A673 (cell line): ENCODE measurements around the gene HIBADH. TPM values are rescaled to one million over a fixed set of nuclear protein-coding genes. Genes with fewer than 3 reads are reported as not detected.

Experiments
- BruUV-seq: library from RNA; stranded (reverse); fragments of 400-500 nt; replicated peaks from 2 replicates; lab custom pipeline; 2021; lab: Mats Ljungman, UMichigan
- CTCF ChIA-PET: fragments of 300-600 bp; sonication (Branson Sonifier 250); formaldehyde crosslinking; loops from one replicate; lab custom pipeline; 2022; ENCODE audit warnings: antibody characterized with exemption; lab: Charles Lee
- POLR2A ChIA-PET: fragments of 300-600 bp; sonication (Branson Sonifier 250); formaldehyde crosslinking; loops from one replicate; lab custom pipeline; 2022; ENCODE audit warnings: antibody characterized with exemption; ENCODE audit not compliant: low non-redundant PET; lab: Charles Lee
- DNase-seq: peaks from one replicate; pipeline ENCODE4 v3.0.0-alpha.2; 2015; ENCODE audit warnings: low spot score
- H3K27ac ChIP-seq: fragments of 200-600 bp; sonication (generic); 2 replicates; pipeline ENCODE4 v1.5.1; 2016; ENCODE audit warnings: mixed run types, low read depth, mild to moderate bottlenecking, mixed read lengths, antibody characterized with exemption, low read length; ENCODE audit not compliant: poor library complexity, severe bottlenecking
- H3K27me3 ChIP-seq: fragments of 200-600 bp; sonication (generic); replicated peaks from 2 replicates; pipeline ENCODE4 v1.6.1; 2017; ENCODE audit warnings: mixed run types, low read depth, mild to moderate bottlenecking, mixed read lengths, antibody characterized with exemption, low read length; ENCODE audit not compliant: insufficient read depth, poor library complexity
- H3K36me3 ChIP-seq: fragments of 200-600 bp; sonication (generic); 2 replicates; pipeline ENCODE4 v1.6.1; 2016; ENCODE audit warnings: mixed run types, mild to moderate bottlenecking, mixed read lengths, antibody characterized with exemption, low read length; ENCODE audit not compliant: insufficient read depth, poor library complexity, severe bottlenecking
- H3K4me1 ChIP-seq: fragments of 200-600 bp; sonication (generic); 2 replicates; pipeline ENCODE4 v1.6.1; 2017; ENCODE audit warnings: mixed run types, mild to moderate bottlenecking, mixed read lengths, antibody characterized with exemption, low read length; ENCODE audit not compliant: insufficient read depth, poor library complexity, severe bottlenecking
- H3K4me3 ChIP-seq: fragments of 200-600 bp; sonication (generic); 2 replicates; pipeline ENCODE4 v1.5.1; 2016; ENCODE audit warnings: low read depth, mixed run types, mild to moderate bottlenecking, mixed read lengths, low read length; ENCODE audit not compliant: poor library complexity, severe bottlenecking
- H3K9me3 ChIP-seq: fragments of 200-600 bp; sonication (generic); 2 replicates; pipeline ENCODE4 v1.6.1; 2016; ENCODE audit warnings: mixed run types, low read depth, mild to moderate bottlenecking, mixed read lengths, antibody characterized with exemption, low read length; ENCODE audit not compliant: poor library complexity, severe bottlenecking
- EZH2 ChIP-seq: fragments of 200-600 bp; sonication (generic); IDR thresholded peaks from 2 replicates; pipeline ENCODE4 v1.6.1; 2017; ENCODE audit warnings: borderline replicate concordance, low read depth, mild to moderate bottlenecking, mixed read lengths, antibody characterized with exemption, low read length; ENCODE audit not compliant: poor library complexity, severe bottlenecking
- intact Hi-C: fragments of 100-400 bp; cut with micrococcal nuclease; formaldehyde crosslinking; loops from one replicate; pipeline ENCODE4 v1.10.0; 2022; ENCODE audit not compliant: unreplicated experiment
- total RNA-seq: library from RNA; stranded (reverse); gene quantifications from 2 replicates; pipeline ENCODE4 v1.2.3, GENCODE V29; 2021
- TF ChIP-seq, protein P1 (sequence below): fragments of 300-800, 200-600 bp; sonication (generic); conservative IDR thresholded peaks from 2 replicates; pipeline ENCODE4 v1.5.1; 2017; ENCODE audit warnings: low read depth, mild to moderate bottlenecking, antibody characterized with exemption, low read length, moderate library complexity, mixed read lengths

Gene HIBADH
- total RNA-seq, 1 experiment from 2014 or later: 10.2 TPM

DNA sequence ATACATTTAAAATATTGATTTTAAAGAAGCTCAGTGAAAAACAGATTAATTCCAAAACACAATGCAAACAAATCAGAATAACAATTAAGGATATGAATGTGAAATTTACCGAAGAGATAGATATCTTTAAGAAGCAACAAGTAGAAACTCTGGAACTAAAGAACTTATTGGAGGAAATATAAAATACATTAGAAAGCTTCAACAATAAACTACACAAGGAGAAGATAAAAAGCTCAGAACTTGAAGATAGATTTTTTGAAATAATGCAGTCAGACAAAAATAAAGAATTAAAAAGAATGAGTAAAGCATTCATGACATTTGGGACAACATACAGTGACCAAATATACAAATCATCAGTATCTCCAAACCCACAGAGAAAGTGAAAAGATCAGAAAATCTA lies 43.2 kb downstream of the HIBADH start:
- ChIA-PET POLR2A (no interaction called here), CTCF (no interaction called here)
- intact Hi-C loops: no loop called here
- Histone ChIP-seq H3K4me1 (no peaks in the 10 kb centered on the region), H3K27me3 (no peaks in the 10 kb centered on the region), H3K27ac (no peak overlapping the region), H3K36me3 (no peaks in the 10 kb centered on the region), H3K4me3 (no peak overlapping the region), H3K9me3 (peaks cover 19% of the 10 kb centered on the region)
- DNase-seq: no peak
- no TSS peak for BruUV-seq
- TF ChIP-seq, protein P1, sequence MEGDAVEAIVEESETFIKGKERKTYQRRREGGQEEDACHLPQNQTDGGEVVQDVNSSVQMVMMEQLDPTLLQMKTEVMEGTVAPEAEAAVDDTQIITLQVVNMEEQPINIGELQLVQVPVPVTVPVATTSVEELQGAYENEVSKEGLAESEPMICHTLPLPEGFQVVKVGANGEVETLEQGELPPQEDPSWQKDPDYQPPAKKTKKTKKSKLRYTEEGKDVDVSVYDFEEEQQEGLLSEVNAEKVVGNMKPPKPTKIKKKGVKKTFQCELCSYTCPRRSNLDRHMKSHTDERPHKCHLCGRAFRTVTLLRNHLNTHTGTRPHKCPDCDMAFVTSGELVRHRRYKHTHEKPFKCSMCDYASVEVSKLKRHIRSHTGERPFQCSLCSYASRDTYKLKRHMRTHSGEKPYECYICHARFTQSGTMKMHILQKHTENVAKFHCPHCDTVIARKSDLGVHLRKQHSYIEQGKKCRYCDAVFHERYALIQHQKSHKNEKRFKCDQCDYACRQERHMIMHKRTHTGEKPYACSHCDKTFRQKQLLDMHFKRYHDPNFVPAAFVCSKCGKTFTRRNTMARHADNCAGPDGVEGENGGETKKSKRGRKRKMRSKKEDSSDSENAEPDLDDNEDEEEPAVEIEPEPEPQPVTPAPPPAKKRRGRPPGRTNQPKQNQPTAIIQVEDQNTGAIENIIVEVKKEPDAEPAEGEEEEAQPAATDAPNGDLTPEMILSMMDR: no peak

DNA sequence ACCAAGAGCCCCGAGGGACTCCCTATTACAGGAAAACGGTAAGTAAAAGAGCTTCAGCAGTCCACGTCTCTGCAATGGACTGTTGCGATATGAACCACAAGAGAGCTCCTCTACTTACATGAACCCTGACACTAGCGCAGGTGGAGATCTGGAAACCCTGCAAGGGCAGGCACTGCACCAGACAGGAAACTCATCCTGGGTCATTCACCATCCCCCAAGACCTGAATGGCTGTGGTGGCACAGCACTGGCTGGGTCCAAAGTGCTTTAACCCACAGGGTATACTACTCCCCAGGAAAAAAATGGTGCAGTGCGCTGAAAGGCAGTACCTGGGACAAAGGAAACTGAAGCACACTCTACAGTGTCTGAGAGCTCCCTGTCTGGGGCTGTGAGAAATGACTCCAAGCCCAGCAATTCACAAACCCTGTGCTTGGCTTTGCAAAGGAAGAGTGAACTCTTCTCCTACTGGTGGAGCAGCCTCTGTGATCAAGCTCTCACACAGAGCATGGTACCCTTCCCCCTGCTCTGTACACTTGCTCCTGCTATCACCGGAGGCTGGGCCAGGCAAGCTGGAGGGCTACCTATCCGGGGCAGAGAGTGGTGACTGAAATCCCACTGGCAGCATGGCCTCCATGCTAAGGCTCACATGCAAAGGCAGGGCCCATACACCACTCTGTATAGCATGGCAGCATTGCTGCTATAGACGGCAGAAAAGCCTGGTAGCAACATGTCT lies 44.9 kb downstream of the HIBADH start:
- TF ChIP-seq EZH2: no peak
- TF ChIP-seq, protein P1: no peak
- BruUV-seq: no TSS peak
- intact Hi-C loops: no loop called here
- CTCF ChIA-PET: no interaction called here
- Histone ChIP-seq H3K9me3 (peaks cover 18% of the 10 kb centered on the region), H3K36me3 (no peaks in the 10 kb centered on the region), H3K4me3 (no peak overlapping the region), H3K27me3 (no peaks in the 10 kb centered on the region), H3K27ac (no peak overlapping the region), H3K4me1 (no peaks in the 10 kb centered on the region)
- POLR2A ChIA-PET: interaction anchor here (0.6 kb wide), 1 partner anchor 24 kb away, joined by 4 read pairs; no protein-coding TSS in a partner anchor
- no peak for DNase-seq

DNA sequence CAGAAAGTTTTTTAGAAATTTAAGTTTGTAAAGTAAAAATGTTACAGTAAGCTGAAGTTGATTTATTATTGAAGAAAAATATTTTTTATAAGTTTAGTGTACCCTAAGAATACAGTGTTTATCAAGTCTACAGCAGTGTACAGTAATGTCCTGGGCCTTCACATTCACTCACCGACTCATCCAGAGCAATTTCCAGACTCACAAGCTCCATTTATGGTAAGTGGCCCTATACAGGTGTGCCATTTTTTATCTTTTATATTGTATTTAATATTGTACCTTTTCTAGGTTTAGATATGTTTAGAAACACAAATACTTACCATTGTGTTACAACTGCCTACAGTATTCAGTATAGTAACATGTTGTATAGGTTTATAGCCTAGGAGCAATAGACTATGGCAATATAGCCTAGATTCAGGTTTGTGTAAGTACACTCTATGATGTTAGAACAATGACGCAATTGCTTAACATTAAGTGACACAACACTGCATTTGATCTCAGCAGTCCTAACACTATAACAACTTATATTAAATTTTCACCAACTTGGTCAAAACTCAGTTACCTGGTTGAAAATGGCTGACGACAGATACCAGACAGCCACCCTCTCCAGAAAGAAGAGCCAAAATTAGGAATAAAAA lies 45.7 kb downstream of the HIBADH start:
- Histone ChIP-seq H3K4me3 (no peak overlapping the region), H3K4me1 (no peaks in the 10 kb centered on the region), H3K36me3 (no peaks in the 10 kb centered on the region), H3K9me3 (peaks cover 16% of the 10 kb centered on the region), H3K27me3 (no peaks in the 10 kb centered on the region), H3K27ac (no peak overlapping the region)
- DNase-seq: no peak
- TF ChIP-seq, protein P1: no peak
- no peak for TF ChIP-seq EZH2
- intact Hi-C loops: no loop called here
- ChIA-PET POLR2A (interaction anchor here (0.6 kb wide), 1 partner anchor 23 kb away, joined by 4 read pairs; no protein-coding TSS in a partner anchor), CTCF (no interaction called here)
- BruUV-seq: no TSS peak
